SK-N-DZ (cell line): ENCODE measurements around the gene MAP2.
"Not testable (repeated sequence)": the region's sequence is repeated elsewhere in the genome, so short reads cannot be mapped to it uniquely, and the experiment has no call there.

Experiments
- DNase-seq: peaks from one replicate; pipeline ENCODE4 v3.0.0-alpha.2; 2015; ENCODE audit warnings: low spot score

The MAP2 gene

GRCh38 chr2:209472112-209472832 is 48.4 kb downstream of the MAP2 start:
- no peak for DNase-seq

- DNase-seq = no peak
Measured at GRCh38 chr2:209472871-209473270, 49.0 kb downstream of the MAP2 start.

- no peak for DNase-seq
Measured at GRCh38 chr2:209473930-209474419, 50.1 kb downstream of the MAP2 start.

- DNase-seq = no peak
Measured at GRCh38 chr2:209474960-209475359, 51.1 kb downstream of the MAP2 start.

GRCh38 chr2:209476367-209477208 is 52.7 kb downstream of the MAP2 start:
- DNase-seq = no peak

- not testable (repeated sequence) for DNase-seq
Measured at GRCh38 chr2:209492296-209492695, 68.4 kb downstream of the MAP2 start.

- not testable (repeated sequence) for DNase-seq
Measured at GRCh38 chr2:209495068-209495620, 71.3 kb downstream of the MAP2 start.

GRCh38 chr2:209495855-209496585 is 72.2 kb downstream of the MAP2 start:
- no peak for DNase-seq

- DNase-seq = no peak
Measured at GRCh38 chr2:209496586-209496982, 72.7 kb downstream of the MAP2 start.

- no peak for DNase-seq
Measured at GRCh38 chr2:209498614-209499013, 74.8 kb downstream of the MAP2 start.

- DNase-seq = no peak
Measured at GRCh38 chr2:209499069-209499468, 75.2 kb downstream of the MAP2 start.

- no peak for DNase-seq
Measured at GRCh38 chr2:209501579-209501978, 77.7 kb downstream of the MAP2 start.

- no peak for DNase-seq
Measured at GRCh38 chr2:209505410-209505809, 81.6 kb downstream of the MAP2 start.

- no peak for DNase-seq
Measured at GRCh38 chr2:209508255-209508654, 84.4 kb downstream of the MAP2 start.

- no peak for DNase-seq
Measured at GRCh38 chr2:209511637-209512036, 87.8 kb downstream of the MAP2 start.

GRCh38 chr2:209512971-209513370 is 89.1 kb downstream of the MAP2 start:
- DNase-seq = no peak

GRCh38 chr2:209517436-209517835 is 93.6 kb downstream of the MAP2 start:
- no peak for DNase-seq

- DNase-seq = no peak
Measured at GRCh38 chr2:209519271-209519670, 95.4 kb downstream of the MAP2 start.

- no peak for DNase-seq
Measured at GRCh38 chr2:209519906-209520305, 96.1 kb downstream of the MAP2 start.

GRCh38 chr2:209523041-209523740 is 99.3 kb downstream of the MAP2 start:
- DNase-seq = no peak

- DNase-seq = no peak
Measured at GRCh38 chr2:209523867-209524266, 100.0 kb downstream of the MAP2 start.
